BLaER1 treated with 17β-estradiol and CSF1 and Interleukin-3, amounts not matched to agents 10 nM and 100 nM (cell line): ENCODE results near the gene WWTR1.
A peak's percentile ranks its signal among the peaks of the same experiment; 100 is the strongest.

Experiments
- H3K27ac ChIP-seq, 11 experiments: shearing (Covaris generic); formaldehyde crosslinking; 2 replicates each; pipeline ENCODE4 v1.8.1; 2022
- H3K27me3 ChIP-seq, 11 experiments: shearing (Covaris generic); formaldehyde crosslinking; 2 replicates each; pipeline ENCODE4 v1.8.1; 2022
- H3K36me3 ChIP-seq, 11 experiments: shearing (Covaris generic); formaldehyde crosslinking; 2 replicates each; pipeline ENCODE4 v1.8.1; 2022
- H3K4me1 ChIP-seq, 10 experiments: shearing (Covaris generic); formaldehyde crosslinking; 2 replicates each; pipeline ENCODE4 v1.8.1; 2022
- H3K4me2 ChIP-seq, 11 experiments: shearing (Covaris generic); formaldehyde crosslinking; 2 replicates each; pipeline ENCODE4 v1.8.1; 2022
- H3K4me3 ChIP-seq, 10 experiments: shearing (Covaris generic); formaldehyde crosslinking; 2 replicates each; pipeline ENCODE4 v1.8.1; 2022
- H3K9ac ChIP-seq, 11 experiments: shearing (Covaris generic); formaldehyde crosslinking; 2 replicates each; pipeline ENCODE4 v1.8.1; 2022
- H3K9me3 ChIP-seq, 11 experiments: shearing (Covaris generic); formaldehyde crosslinking; replicated peaks in 1 of 11; 2 replicates each; pipeline ENCODE4 v1.8.1; 2022
- H4K20me1 ChIP-seq, 11 experiments: shearing (Covaris generic); formaldehyde crosslinking; 2 replicates each; pipeline ENCODE4 v1.8.1; 2022
- Cebpa-rat ChIP-seq, 11 experiments: shearing (Covaris generic); IDR thresholded peaks; 2 replicates each; pipeline ENCODE4 v1.8.1; 2022

WWTR1 gene

GRCh38 chr3:149481056-149481455 lies 176.8 kb downstream of the WWTR1 start:
- Histone ChIP-seq H3K4me1 (peaks cover 0 to 16% (median 5%) of the 10 kb centered on the region in 10 experiments; a peak in 9 of 20 replicates), H3K9ac (no peak overlapping the region), H3K27ac (no peak overlapping the region), H3K27me3 (no peaks in the 10 kb centered on the region), H3K9me3 (no peaks in the 10 kb centered on the region), H3K4me2 (peak overlapping the region in 2 of 11 experiments; percentile 3 to 23; a peak in 1 of 22 replicates), H3K36me3 (no peaks in the 10 kb centered on the region), H4K20me1 (no peaks in the 10 kb centered on the region), H3K4me3 (no peak overlapping the region)
- TF ChIP-seq Cebpa-rat (IDR thresholded peaks at IDR 0.05) = no peak

GRCh38 chr3:149480326-149481017 lies 177.4 kb downstream of the WWTR1 start:
- peak overlapping the region in 1 of 11 experiments; percentile 23; a peak in 1 of 22 replicates for H3K4me2 ChIP-seq
- no peak overlapping the region for H3K27ac ChIP-seq
- no peak overlapping the region for H3K4me3 ChIP-seq
- no peaks in the 10 kb centered on the region for H3K9me3 ChIP-seq
- H3K9ac ChIP-seq = no peak overlapping the region
- H3K36me3 ChIP-seq = no peaks in the 10 kb centered on the region
- H4K20me1 ChIP-seq = no peaks in the 10 kb centered on the region
- no peaks in the 10 kb centered on the region for H3K27me3 ChIP-seq
- TF ChIP-seq Cebpa-rat (IDR thresholded peaks at IDR 0.05) = no peak
- H3K4me1 ChIP-seq = peaks cover 0 to 17% (median 3%) of the 10 kb centered on the region in 10 experiments; a peak in 9 of 20 replicates

DNA sequence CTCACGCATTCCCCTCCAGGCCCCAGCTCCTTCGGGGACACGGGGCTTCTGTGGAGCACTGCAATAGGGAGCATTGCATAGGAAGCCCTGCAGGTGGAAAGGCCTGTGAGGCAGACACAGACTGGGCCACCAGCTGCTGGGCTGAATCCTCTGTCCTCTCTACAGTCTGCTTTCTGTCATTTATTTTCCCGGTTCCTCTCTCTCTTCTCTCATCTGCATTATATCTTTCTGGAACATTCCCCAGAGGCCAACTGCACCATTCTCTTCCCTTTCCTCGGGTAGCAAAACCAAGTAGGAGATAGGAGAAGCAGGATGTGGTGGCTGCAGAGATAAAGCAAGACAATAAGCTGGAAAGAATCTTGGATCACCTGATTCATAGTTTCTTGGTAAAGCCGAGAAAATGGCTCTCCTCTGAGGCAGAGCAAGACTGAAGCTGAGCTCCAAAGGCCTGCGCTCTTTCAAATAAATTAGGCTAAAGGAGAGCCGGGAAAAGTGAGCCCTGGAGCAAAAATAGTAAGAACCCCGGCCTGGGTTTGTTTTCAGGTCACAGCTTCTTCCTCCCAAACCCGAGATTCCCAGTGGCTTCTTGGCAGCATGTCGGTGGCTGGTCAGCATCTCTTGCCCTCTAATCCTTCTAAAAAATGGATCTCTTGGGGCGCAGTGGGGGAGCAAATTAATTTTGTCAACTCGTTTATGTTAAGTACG lies 178.1 kb downstream of the WWTR1 start:
- Histone ChIP-seq H4K20me1 (no peaks in the 10 kb centered on the region), H3K4me1 (peaks cover 0 to 13% (median 0%) of the 10 kb centered on the region in 10 experiments; a peak in 6 of 20 replicates), H3K9me3 (no peaks in the 10 kb centered on the region), H3K4me3 (no peak overlapping the region), H3K4me2 (no peak overlapping the region), H3K27ac (no peak overlapping the region), H3K27me3 (no peaks in the 10 kb centered on the region), H3K9ac (no peak overlapping the region), H3K36me3 (no peaks in the 10 kb centered on the region)
- no peak for TF ChIP-seq Cebpa-rat (IDR thresholded peaks at IDR 0.05)

DNA sequence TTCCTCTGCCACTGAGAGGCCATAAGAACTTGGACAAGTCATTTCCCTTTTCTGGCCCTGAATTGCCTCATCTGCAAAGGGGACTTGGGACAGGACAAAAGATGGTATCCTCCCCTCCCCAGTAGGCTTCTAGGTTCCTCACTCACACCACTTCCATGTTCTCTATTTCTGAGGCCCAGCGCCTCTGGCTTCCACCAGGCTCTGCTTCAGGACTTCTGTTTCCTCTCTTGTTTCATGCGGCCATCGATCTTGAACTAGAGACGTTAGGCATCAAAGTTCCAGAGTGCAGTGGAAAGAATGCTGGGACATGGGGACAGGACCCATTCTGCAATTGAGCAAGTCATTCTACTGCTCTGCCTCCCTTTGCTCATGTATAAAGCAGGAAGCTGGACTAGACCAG lies 181.6 kb downstream of the WWTR1 start:
- no peaks in the 10 kb centered on the region for H4K20me1 ChIP-seq
- no peak overlapping the region for H3K4me2 ChIP-seq

DNA sequence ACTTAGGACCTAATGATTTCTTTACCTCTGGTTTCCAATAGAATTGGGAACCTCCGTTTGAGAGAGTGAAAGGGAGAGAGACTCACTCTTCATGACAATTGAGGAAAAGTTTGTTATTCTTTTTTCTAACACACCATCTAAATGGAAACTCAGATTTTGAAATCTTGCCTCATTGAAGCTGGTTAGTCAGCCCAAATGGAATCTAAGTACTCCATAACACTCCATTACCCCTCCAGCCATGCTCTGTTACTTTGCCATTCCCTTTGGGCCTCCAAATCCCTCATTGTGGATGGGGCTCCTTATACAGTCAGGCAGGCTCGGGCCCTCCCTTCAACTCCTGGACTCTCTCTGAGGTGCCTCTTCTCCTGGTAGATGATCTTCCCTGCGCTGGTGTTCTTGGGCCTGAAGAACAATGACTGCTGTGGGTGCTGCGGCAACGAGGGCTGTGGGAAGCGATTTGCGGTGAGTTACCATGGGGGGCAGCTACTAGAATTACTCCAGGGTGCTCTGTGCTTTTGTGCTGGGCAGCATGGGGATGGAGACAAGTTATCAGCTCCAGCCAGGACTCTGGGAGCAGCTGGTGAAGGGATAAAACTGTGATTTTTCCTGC lies 182.3 kb downstream of the WWTR1 start:
- no peaks in the 10 kb centered on the region for H3K36me3 ChIP-seq
- H3K9me3 ChIP-seq = no peaks in the 10 kb centered on the region
- H3K4me1 ChIP-seq = peaks cover 0 to 6% (median 0%) of the 10 kb centered on the region in 10 experiments; a peak in 2 of 20 replicates
- H3K9ac ChIP-seq = no peak overlapping the region
- H3K27ac ChIP-seq = no peak overlapping the region
- H3K27me3 ChIP-seq = no peaks in the 10 kb centered on the region
- no peak overlapping the region for H3K4me2 ChIP-seq
- no peaks in the 10 kb centered on the region for H4K20me1 ChIP-seq
- TF ChIP-seq Cebpa-rat (IDR thresholded peaks at IDR 0.05) = no peak
- H3K4me3 ChIP-seq = no peak overlapping the region

More for the DNA sequence above, 181.6 kb downstream of the WWTR1 start:
- H3K27ac ChIP-seq = no peak overlapping the region
- no peaks in the 10 kb centered on the region for H3K27me3 ChIP-seq
- H3K4me1 ChIP-seq = peaks cover 0 to 9% (median 0%) of the 10 kb centered on the region in 10 experiments; a peak in 5 of 20 replicates
- TF ChIP-seq Cebpa-rat (IDR thresholded peaks at IDR 0.05) = no peak
- no peaks in the 10 kb centered on the region for H3K36me3 ChIP-seq
- no peak overlapping the region for H3K4me3 ChIP-seq
- no peak overlapping the region for H3K9ac ChIP-seq
- H3K9me3 ChIP-seq = no peaks in the 10 kb centered on the region

GRCh38 chr3:149474250-149474817 lies 183.5 kb downstream of the WWTR1 start, which contains the start of gene TM4SF4:
TSS of gene TM4SF4 (plus strand) at chr3:149474697. CDS start at chr3:149474878, 181 bp downstream.
- Histone ChIP-seq H3K9me3 (no peaks in the 10 kb centered on the region), H3K4me3 (no peak within 1 kb of the TSS), H3K27ac (no peak within 1 kb of the TSS), H4K20me1 (no peaks in the 10 kb centered on the region), H3K36me3 (no peaks in the 10 kb centered on the region), H3K27me3 (no peaks in the 10 kb centered on the region), H3K9ac (no peak within 1 kb of the TSS), H3K4me2 (no peak within 1 kb of the TSS), H3K4me1 (peaks cover 0 to 6% (median 0%) of the 10 kb centered on the region in 10 experiments; a peak in 2 of 20 replicates)
- TF ChIP-seq Cebpa-rat (IDR thresholded peaks at IDR 0.05) = no peak; a peak in 1 of 22 replicates

DNA sequence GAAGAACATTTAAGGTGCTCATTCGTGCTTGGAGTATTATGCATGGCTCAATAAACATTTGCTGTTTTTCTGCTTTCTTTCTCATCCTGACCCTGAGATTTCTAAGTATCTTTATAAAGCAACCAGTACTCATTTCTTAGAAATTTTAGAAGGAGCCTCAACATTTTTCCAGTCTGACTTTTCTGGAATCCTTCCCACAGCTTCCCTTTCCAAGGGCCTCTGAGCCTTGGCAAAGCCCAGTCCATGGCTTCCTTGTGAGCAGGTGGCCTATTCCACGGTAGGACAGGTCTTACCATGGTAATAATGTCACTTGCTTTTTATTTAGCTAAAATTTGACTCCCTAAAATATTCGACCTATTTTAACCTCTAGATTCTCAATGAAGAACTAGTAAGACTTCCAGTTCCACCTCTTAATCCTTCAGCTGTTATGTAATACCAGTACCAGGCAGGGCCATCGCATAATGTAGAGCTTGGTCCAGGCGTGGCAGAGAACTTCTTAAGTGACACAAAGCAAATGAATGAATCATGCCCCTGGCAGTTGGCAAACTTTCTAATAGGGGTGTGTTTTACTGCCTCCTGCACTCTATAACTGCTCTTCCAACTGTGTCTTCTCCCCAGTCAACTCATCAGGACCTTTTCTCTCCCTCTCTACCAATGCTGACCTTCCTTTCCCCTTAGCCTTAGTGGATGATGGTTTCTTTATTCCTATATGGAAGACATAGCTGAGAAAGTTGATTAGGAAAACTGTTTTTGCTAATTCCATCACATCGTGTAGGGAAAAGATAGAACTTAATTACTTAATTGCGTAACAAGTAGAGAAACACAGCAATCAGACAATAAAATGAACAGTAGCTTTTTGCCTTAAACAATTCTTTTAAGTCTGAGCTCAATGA lies 184.2 kb downstream of the WWTR1 start:
- no peak overlapping the region for H3K27ac ChIP-seq
- H3K9ac ChIP-seq = no peak overlapping the region
- no peak overlapping the region for H3K4me3 ChIP-seq
- no peaks in the 10 kb centered on the region for H3K36me3 ChIP-seq
- H3K4me2 ChIP-seq = no peak overlapping the region
- TF ChIP-seq Cebpa-rat (IDR thresholded peaks at IDR 0.05) = peak in 3 of 11 experiments; percentile 34 to 49 (median 35); a peak in 3 of 22 replicates
- H3K4me1 ChIP-seq = peaks cover 0 to 6% (median 0%) of the 10 kb centered on the region in 10 experiments; a peak in 2 of 20 replicates
- H3K27me3 ChIP-seq = no peaks in the 10 kb centered on the region
- no peaks in the 10 kb centered on the region for H4K20me1 ChIP-seq
- H3K9me3 ChIP-seq = no peaks in the 10 kb centered on the region

- H3K4me2 ChIP-seq = no peak overlapping the region
- H3K4me1 ChIP-seq = peaks cover 0 to 6% (median 0%) of the 10 kb centered on the region in 10 experiments; a peak in 2 of 20 replicates
- no peak overlapping the region for H3K27ac ChIP-seq
- H3K4me3 ChIP-seq = no peak overlapping the region
- H3K27me3 ChIP-seq = no peaks in the 10 kb centered on the region
- H4K20me1 ChIP-seq = no peaks in the 10 kb centered on the region
- no peaks in the 10 kb centered on the region for H3K36me3 ChIP-seq
- no peaks in the 10 kb centered on the region for H3K9me3 ChIP-seq
- no peak overlapping the region for H3K9ac ChIP-seq
- TF ChIP-seq Cebpa-rat (IDR thresholded peaks at IDR 0.05) = no peak
These were observed 185.6 kb downstream of the WWTR1 start for GRCh38 chr3:149472030-149472797.
